ENCODE results near the gene ANKRD52.
"Not testable (repeated sequence)": the region's sequence is repeated elsewhere in the genome, so short reads cannot be mapped to it uniquely, and the experiment has no call there.

Gene ANKRD52

DNA sequence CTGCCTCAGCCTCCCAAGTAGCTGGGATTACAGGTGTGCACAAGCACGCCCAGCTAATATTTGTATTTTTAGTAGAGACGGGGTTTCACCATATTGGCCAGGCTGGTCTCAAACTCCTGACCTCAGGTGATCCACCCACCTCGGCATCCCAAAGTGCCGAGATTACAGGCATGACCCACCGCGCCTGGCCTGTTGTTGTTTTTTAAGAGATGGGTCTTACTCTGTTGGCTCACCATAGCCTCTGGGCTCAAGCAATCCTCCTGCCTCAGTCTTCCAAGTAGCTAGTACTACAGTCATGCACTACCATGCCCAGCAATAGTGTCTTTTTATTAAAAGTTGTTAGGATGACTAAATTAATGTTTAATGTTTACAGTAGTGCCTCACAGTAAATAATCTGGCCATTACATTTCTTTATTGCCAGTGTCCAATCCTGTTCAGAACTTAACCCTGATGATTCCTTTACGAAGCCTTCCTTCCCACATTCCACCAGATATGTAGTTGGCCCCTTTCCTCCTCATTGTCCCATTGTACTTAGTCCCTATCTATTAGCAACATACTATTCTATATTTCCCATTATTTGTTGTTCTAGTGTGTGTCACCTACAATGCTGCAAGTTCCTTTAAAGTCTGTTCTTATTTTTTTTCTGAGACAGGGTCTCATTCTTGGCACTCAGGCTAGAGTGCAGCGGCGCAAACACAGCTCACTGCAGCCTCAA is 60.1 kb downstream of the ANKRD52 start:
- Histone ChIP-seq H3K4me3 (ENCODE audit: low read length) (no peak overlapping the region), H3K79me2 (ENCODE audit: control insufficient read depth, low read length) (no peaks in the 10 kb centered on the region), H3K9me2 (replicated peaks; ENCODE audit: control insufficient read depth, low read length) (no peaks in the 10 kb centered on the region), H3K27me3 (ENCODE audit: control insufficient read depth, low read length) (no peaks in the 10 kb centered on the region), H4K20me1 (ENCODE audit: control insufficient read depth, insufficient read depth, low read depth, low read length) (no peaks in the 10 kb centered on the region), H3K4me1 (ENCODE audit: control insufficient read depth, low read length) (peaks cover 10% of the 10 kb centered on the region), H3F3A (ENCODE audit: control insufficient read depth, insufficient read depth) (peaks cover 7% of the 10 kb centered on the region; the same call in 1 of the 2 replicates), H3K4me2 (ENCODE audit: low read length) (no peak overlapping the region), H3K36me3 (ENCODE audit: control insufficient read depth, low read length) (no peaks in the 10 kb centered on the region; the same call in 1 of the 2 replicates), H3K9me3 (ENCODE audit: control insufficient read depth, insufficient read depth, low read length) (no peaks in the 10 kb centered on the region), H3K27ac (ENCODE audit: low read depth, low read length) (no peak overlapping the region)
- TF ChIP-seq, protein P1, sequence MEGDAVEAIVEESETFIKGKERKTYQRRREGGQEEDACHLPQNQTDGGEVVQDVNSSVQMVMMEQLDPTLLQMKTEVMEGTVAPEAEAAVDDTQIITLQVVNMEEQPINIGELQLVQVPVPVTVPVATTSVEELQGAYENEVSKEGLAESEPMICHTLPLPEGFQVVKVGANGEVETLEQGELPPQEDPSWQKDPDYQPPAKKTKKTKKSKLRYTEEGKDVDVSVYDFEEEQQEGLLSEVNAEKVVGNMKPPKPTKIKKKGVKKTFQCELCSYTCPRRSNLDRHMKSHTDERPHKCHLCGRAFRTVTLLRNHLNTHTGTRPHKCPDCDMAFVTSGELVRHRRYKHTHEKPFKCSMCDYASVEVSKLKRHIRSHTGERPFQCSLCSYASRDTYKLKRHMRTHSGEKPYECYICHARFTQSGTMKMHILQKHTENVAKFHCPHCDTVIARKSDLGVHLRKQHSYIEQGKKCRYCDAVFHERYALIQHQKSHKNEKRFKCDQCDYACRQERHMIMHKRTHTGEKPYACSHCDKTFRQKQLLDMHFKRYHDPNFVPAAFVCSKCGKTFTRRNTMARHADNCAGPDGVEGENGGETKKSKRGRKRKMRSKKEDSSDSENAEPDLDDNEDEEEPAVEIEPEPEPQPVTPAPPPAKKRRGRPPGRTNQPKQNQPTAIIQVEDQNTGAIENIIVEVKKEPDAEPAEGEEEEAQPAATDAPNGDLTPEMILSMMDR (IDR thresholded peaks at IDR 0.05; ENCODE audit: low read depth, low read length, poor library complexity, severe bottlenecking), result no peak
- no peak for TF ChIP-seq EZH2phosphoT487 (IDR thresholded peaks at IDR 0.05; ENCODE audit: borderline replicate concordance, low read length)

DNA sequence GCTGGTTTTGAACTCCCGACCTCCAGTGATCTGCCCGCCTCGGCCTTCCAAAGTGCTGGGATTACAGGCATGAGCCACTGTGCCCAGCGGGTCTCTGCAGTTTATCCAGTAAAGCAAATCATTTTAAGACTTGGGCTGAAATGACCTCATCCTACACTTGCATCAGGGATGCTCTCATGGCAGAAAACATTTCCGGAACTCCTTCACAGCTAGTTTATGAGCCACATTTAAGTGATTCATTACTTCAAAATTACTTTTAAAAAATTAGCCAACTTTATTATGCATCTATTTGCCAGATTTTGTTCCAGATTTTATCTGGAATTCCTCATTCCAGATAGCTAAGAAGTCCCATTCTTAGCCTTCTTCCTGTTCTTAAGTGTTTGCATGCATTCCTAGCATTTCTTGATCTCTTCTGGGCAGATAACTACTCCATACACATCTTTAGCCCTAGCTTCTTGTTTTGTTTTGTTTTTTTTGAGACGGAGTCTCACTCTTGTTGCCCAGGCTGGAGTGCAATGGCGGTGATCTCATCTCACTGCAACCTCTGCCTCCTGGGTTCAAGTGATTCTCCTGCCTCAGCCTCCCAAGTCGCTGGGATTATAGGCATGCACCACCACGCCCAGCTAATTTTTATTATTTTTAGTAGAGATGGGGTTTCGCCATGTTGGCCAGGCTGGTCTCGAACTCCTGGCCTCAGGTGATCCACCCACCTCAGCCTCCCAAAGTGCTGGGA is 61.2 kb downstream of the ANKRD52 start:
- H3K36me3 ChIP-seq (ENCODE audit: control insufficient read depth, low read length); H3K4me2 ChIP-seq (ENCODE audit: low read length); H3K27ac ChIP-seq (ENCODE audit: low read depth, low read length); H4K20me1 ChIP-seq (ENCODE audit: control insufficient read depth, insufficient read depth, low read depth, low read length); H3K9me3 ChIP-seq (ENCODE audit: control insufficient read depth, insufficient read depth, low read length); H3K9me2 ChIP-seq (replicated peaks; ENCODE audit: control insufficient read depth, low read length); H3K27me3 ChIP-seq (ENCODE audit: control insufficient read depth, low read length); H3K79me2 ChIP-seq (ENCODE audit: control insufficient read depth, low read length); H3K4me3 ChIP-seq (ENCODE audit: low read length): not testable (repeated sequence)
- peaks cover 16% of the 10 kb centered on the region for H3K4me1 ChIP-seq (ENCODE audit: control insufficient read depth, low read length)
- H3F3A ChIP-seq (ENCODE audit: control insufficient read depth, insufficient read depth), result peaks cover 12% of the 10 kb centered on the region; the same call in 1 of the 2 replicates

DNA sequence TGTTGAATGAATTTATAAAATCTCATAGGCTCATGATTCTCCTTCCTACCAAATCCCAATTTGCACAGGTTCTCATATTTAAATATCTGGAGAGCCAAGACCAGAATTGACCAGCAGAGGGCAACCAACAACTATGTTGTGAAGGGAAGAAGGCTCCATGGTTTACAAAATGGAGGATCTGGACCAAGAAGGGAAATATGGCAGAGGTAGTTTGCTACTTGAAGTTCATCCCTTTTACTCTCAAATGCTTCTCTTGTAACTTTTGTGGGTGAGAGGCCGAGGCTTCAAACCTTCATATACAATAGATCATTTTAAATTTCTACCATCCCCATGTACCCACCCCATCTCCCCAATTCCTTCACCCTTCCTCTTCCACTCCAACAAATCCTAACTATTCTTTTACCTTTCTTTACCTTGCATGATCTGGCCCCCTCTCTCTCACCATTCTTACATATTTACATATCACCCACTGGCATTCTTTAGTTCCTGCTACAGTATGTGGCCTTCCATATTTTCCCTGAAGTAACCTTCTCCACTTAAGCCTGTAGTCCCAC is 65.1 kb downstream of the ANKRD52 start:
- H3K27ac ChIP-seq (ENCODE audit: low read depth, low read length), result no peak overlapping the region
- no peak for TF ChIP-seq EZH2phosphoT487 (IDR thresholded peaks at IDR 0.05; ENCODE audit: borderline replicate concordance, low read length)
- TF ChIP-seq, protein P1 (IDR thresholded peaks at IDR 0.05; ENCODE audit: low read depth, low read length, poor library complexity, severe bottlenecking), result peak; percentile 91
- peaks cover 17% of the 10 kb centered on the region for H3F3A ChIP-seq (ENCODE audit: control insufficient read depth, insufficient read depth)
- H3K9me2 ChIP-seq (replicated peaks; ENCODE audit: control insufficient read depth, low read length), result no peaks in the 10 kb centered on the region
- H3K4me3 ChIP-seq (ENCODE audit: low read length), result peak overlapping the region; percentile 12; the same call in 1 of the 2 replicates
- H3K27me3 ChIP-seq (ENCODE audit: control insufficient read depth, low read length), result no peaks in the 10 kb centered on the region
- peaks cover 3% of the 10 kb centered on the region; the same call in 1 of the 2 replicates for H4K20me1 ChIP-seq (ENCODE audit: control insufficient read depth, insufficient read depth, low read depth, low read length)
- H3K79me2 ChIP-seq (ENCODE audit: control insufficient read depth, low read length), result peaks cover 12% of the 10 kb centered on the region
- no peaks in the 10 kb centered on the region for H3K9me3 ChIP-seq (ENCODE audit: control insufficient read depth, insufficient read depth, low read length)
- peak overlapping the region; percentile 40 for H3K4me2 ChIP-seq (ENCODE audit: low read length)
- H3K36me3 ChIP-seq (ENCODE audit: control insufficient read depth, low read length), result peaks cover 8% of the 10 kb centered on the region
- peaks cover 29% of the 10 kb centered on the region for H3K4me1 ChIP-seq (ENCODE audit: control insufficient read depth, low read length)

Measured in DOHH2 (cell line).